ENCODE measurements around the gene BBS2. TPM values are rescaled to one million over a fixed set of nuclear protein-coding genes. Genes with fewer than 3 reads are reported as not detected.
"Not testable (repeated sequence)": the region's sequence is repeated elsewhere in the genome, so short reads cannot be mapped to it uniquely, and the experiment has no call there.

Gene BBS2
- total and polyA plus RNA-seq, 9 of the 15 experiments (the other 6 are each of a cell fraction or from before 2014, with no cell fraction given) = 4.2 to 22.7 (median 10.2) TPM

DNA sequence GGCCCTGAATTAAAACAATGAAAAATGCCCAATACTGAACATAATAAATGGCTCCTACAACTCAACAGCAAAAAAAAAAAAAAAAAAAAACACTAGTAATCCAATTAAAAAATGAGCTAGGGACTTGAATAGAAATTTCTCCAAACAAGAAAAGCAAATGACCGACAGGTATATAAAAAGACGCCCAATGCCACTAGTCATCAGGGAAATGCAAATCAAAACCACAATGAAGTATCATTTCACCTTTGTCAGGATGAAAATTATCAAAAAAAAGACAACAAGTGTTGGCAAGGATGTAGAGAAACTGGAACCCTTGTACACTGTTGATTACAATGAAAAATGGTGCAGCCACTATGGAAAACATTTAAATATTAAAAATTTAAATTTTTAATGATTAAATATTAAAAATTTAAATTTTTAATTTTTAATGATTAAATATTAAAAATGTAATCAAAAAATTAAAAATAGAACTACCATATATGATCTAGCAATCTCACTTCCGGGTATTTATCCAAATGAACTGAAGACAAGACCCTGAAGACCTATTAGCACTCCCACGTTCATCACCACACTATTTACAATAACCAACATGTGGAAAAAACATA, 28.1 kb downstream of the BBS2 start (continued):
- no peak for TF ChIP-seq TFE3 (CRISPR knock-in tag; IDR thresholded peaks at IDR 0.05)
- no peak for TF ChIP-seq ZNF639 (CRISPR knock-in tag; conservative IDR thresholded peaks at IDR 0.05 in 1 of 2, IDR thresholded peaks at IDR 0.05 in 1 of 2)
- TF ChIP-seq NELFE (IDR thresholded peaks at IDR 0.05; ENCODE audit: insufficient read depth, insufficient read length) = no peak

GRCh38 chr16:56488868-56489267, 31.0 kb downstream of the BBS2 start:
- H3K4me1 ChIP-seq (replicated peaks in 1 of 2; ENCODE audit: control insufficient read depth in 2 of 2, insufficient read depth in 2 of 2, low read length in 2 of 2); DNase-seq (ENCODE audit: extremely low read depth in 1 of 4, low spot score in 3 of 4); H3K9ac ChIP-seq (ENCODE audit: insufficient read depth in 1 of 2, low read depth in 2 of 2, low read length in 2 of 2); H3K36me3 ChIP-seq (ENCODE audit: control insufficient read depth, insufficient read depth, low read length); POLR2A ChIA-PET; in situ Hi-C loops (cut with MboI); H3K4me3 ChIP-seq; H2AFZ ChIP-seq (ENCODE audit: low read depth, low read length); H3K79me2 ChIP-seq (ENCODE audit: control insufficient read depth, insufficient read depth, low read length); H3K27me3 ChIP-seq (ENCODE audit: control insufficient read depth in 2 of 2, insufficient read depth in 2 of 2, low read length in 2 of 2); H3K9me3 ChIP-seq (replicated peaks; ENCODE audit: control insufficient read depth, insufficient read depth, low read depth, low read length); intact Hi-C loops (cut with micrococcal nuclease); H3K9me1 ChIP-seq (ENCODE audit: control insufficient read depth, insufficient read depth, low read length); ATAC-seq; BruUV-seq (replicated peaks); H3K27ac ChIP-seq (ENCODE audit: extremely low read depth, low read depth, low read length); CTCF ChIA-PET (ENCODE audit: low intra/inter-chr PET ratio); H4K20me1 ChIP-seq (replicated peaks; ENCODE audit: control insufficient read depth, insufficient read depth, low read length); H3K4me2 ChIP-seq (ENCODE audit: insufficient read depth, low read length); FAIRE-seq: not testable (repeated sequence)
- TF ChIP-seq BCOR (IDR thresholded peaks at IDR 0.05) (0 out of 2 replicates have a peak, but pooled peaks have one; percentile 12), RBM25 (IDR thresholded peaks at IDR 0.05; ENCODE audit: low read depth, low read length, severe bottlenecking) (peak; percentile 50), ZNF121 (CRISPR knock-in tag; conservative IDR thresholded peaks at IDR 0.05) (peak; percentile 64)
- 20% methylated on average over 1 of the region's 1 CpG for WGBS (ENCODE audit: insufficient coverage, low coverage, missing lambda C conversion rate)

All from K562 (cell line).